Spinal cord (tissue), 10 donors: ENCODE data around the gene SLC19A2. TPM values are rescaled to one million over a fixed set of nuclear protein-coding genes. Genes with fewer than 3 reads are reported as not detected.

Experiments
- DNase-seq, 6 donors: peaks; one replicate each; pipeline versions ENCODE4 v3.0.0 to v3.0.0-alpha.2; 2013 to 2015; ENCODE audit warnings: low spot score in 6 of 6, low read depth in 4 of 6
- H3K27ac ChIP-seq: one replicate; pipeline ENCODE4 v1.5.1; 2013; ENCODE audit warnings: low read depth, low read length, control low read depth
- H3K27me3 ChIP-seq: one replicate; pipeline ENCODE4 v1.6.1; 2013; ENCODE audit warnings: low read length; ENCODE audit not compliant: control insufficient read depth, insufficient read depth
- H3K36me3 ChIP-seq: one replicate; pipeline ENCODE4 v1.6.1; 2013; ENCODE audit warnings: low read length; ENCODE audit not compliant: control insufficient read depth, insufficient read depth
- H3K4me1 ChIP-seq: one replicate; pipeline ENCODE4 v1.6.1; 2013; ENCODE audit warnings: low read length; ENCODE audit not compliant: control insufficient read depth, insufficient read depth
- H3K4me3 ChIP-seq: one replicate; pipeline ENCODE4 v1.5.1; 2013; ENCODE audit warnings: low read depth, low read length, control low read depth
- H3K9me3 ChIP-seq: one replicate; pipeline ENCODE4 v1.6.1; 2013; ENCODE audit warnings: low read length; ENCODE audit not compliant: control insufficient read depth, insufficient read depth
- WGBS: methylation state at CpG from one replicate; pipeline ENCODE4 v1.1.5; 2013; ENCODE audit warnings: missing lambda C conversion rate; ENCODE audit not compliant: insufficient coverage; 5-methylcytosine and 5-hydroxymethylcytosine counted together
- polyA plus RNA-seq, 2 donors: library from polyadenylated mRNA; unstranded; fragments of 120-200 nt; gene quantifications; one replicate each; pipeline ENCODE4 v1.2.1, GENCODE V29; 2013; ENCODE audit not compliant: insufficient read length in 2 of 2
- total RNA-seq, 2 donors: library from RNA; depleted of rRNA in 1 of 2; stranded (reverse); fragments of 120-200 nt in 1 of 2; fragments of >200 nt in 1 of 2; gene quantifications; one replicate each; pipeline versions ENCODE4 v1.2.3 to v1.2.4, GENCODE V29; 2013 to 2014
- donor health status: healthy.

Gene SLC19A2
- total and polyA plus RNA-seq, 4 donors = 9.5 to 18.8 (median 11.2) TPM

- no peak overlapping the region for H3K27ac ChIP-seq
- no peak for DNase-seq
- no peak overlapping the region for H3K4me3 ChIP-seq
- no peaks in the 10 kb centered on the region for H3K9me3 ChIP-seq
- no peaks in the 10 kb centered on the region for H3K36me3 ChIP-seq
- 100% methylated on average over 4 of the region's 5 CpGs for WGBS
- H3K4me1 ChIP-seq = peaks cover 6% of the 10 kb centered on the region
- H3K27me3 ChIP-seq = peaks cover 6% of the 10 kb centered on the region
Measured at GRCh38 chr1:169462385-169462784, 23.4 kb downstream of the SLC19A2 start.

- no CpG with 5 or more reads among the region's 4 CpGs for WGBS
- Histone ChIP-seq H3K27me3 (peaks cover 6% of the 10 kb centered on the region), H3K4me1 (peaks cover 6% of the 10 kb centered on the region), H3K4me3 (no peak overlapping the region), H3K36me3 (no peaks in the 10 kb centered on the region), H3K27ac (no peak overlapping the region), H3K9me3 (no peaks in the 10 kb centered on the region)
- DNase-seq = no peak
Measured at GRCh38 chr1:169461390-169462000, 24.2 kb downstream of the SLC19A2 start.

GRCh38 chr1:169460191-169460833 is 25.4 kb downstream of the SLC19A2 start:
- peaks cover 6% of the 10 kb centered on the region for H3K4me1 ChIP-seq
- peaks cover 6% of the 10 kb centered on the region for H3K27me3 ChIP-seq
- H3K9me3 ChIP-seq = no peaks in the 10 kb centered on the region
- H3K27ac ChIP-seq = no peak overlapping the region
- no peaks in the 10 kb centered on the region for H3K36me3 ChIP-seq
- WGBS = 8% methylated on average over 30 of the region's 35 CpGs
- H3K4me3 ChIP-seq = peak overlapping the region; percentile 26
- peak in 2 of 6 donors; percentile 4 to 17 for DNase-seq

GRCh38 chr1:169457443-169457842 is 28.3 kb downstream of the SLC19A2 start:
- no peak for DNase-seq
- H3K9me3 ChIP-seq = no peaks in the 10 kb centered on the region
- H3K27me3 ChIP-seq = peaks cover 6% of the 10 kb centered on the region
- no CpG with 5 or more reads among the region's 1 CpG for WGBS
- H3K4me1 ChIP-seq = peaks cover 6% of the 10 kb centered on the region
- no peak overlapping the region for H3K4me3 ChIP-seq
- no peak overlapping the region for H3K27ac ChIP-seq
- H3K36me3 ChIP-seq = no peaks in the 10 kb centered on the region

GRCh38 chr1:169456029-169456428 is 29.7 kb downstream of the SLC19A2 start:
- no peak for DNase-seq
- H3K27me3 ChIP-seq = peaks cover 6% of the 10 kb centered on the region
- WGBS = no CpG with 5 or more reads among the region's 2 CpGs
- H3K9me3 ChIP-seq = no peaks in the 10 kb centered on the region
- no peaks in the 10 kb centered on the region for H3K36me3 ChIP-seq
- H3K4me1 ChIP-seq = peaks cover 6% of the 10 kb centered on the region
- H3K27ac ChIP-seq = no peak overlapping the region
- no peak overlapping the region for H3K4me3 ChIP-seq

GRCh38 chr1:169452921-169453320 is 32.8 kb downstream of the SLC19A2 start:
- Histone ChIP-seq H3K4me1 (no peaks in the 10 kb centered on the region), H3K9me3 (no peaks in the 10 kb centered on the region), H3K27ac (no peak overlapping the region), H3K36me3 (no peaks in the 10 kb centered on the region), H3K4me3 (no peak overlapping the region), H3K27me3 (no peaks in the 10 kb centered on the region)
- no peak for DNase-seq
- no CpG with 5 or more reads among the region's 2 CpGs for WGBS

- no peak for DNase-seq
- no peaks in the 10 kb centered on the region for H3K36me3 ChIP-seq
- no peaks in the 10 kb centered on the region for H3K4me1 ChIP-seq
- WGBS = no CpG with 5 or more reads among the region's 1 CpG
- no peaks in the 10 kb centered on the region for H3K9me3 ChIP-seq
- H3K27me3 ChIP-seq = no peaks in the 10 kb centered on the region
- H3K4me3 ChIP-seq = no peak overlapping the region
- no peak overlapping the region for H3K27ac ChIP-seq
Measured at GRCh38 chr1:169451218-169451824, 34.4 kb downstream of the SLC19A2 start.

- H3K36me3 ChIP-seq = no peaks in the 10 kb centered on the region
Measured at GRCh38 chr1:169443923-169444322, 41.8 kb downstream of the SLC19A2 start.

GRCh38 chr1:169427081-169427641 is 58.6 kb downstream of the SLC19A2 start, which contains the start of gene CCDC181:
TSS of gene CCDC181 (minus strand) at chr1:169427474. CDS start at chr1:169424927, 2,547 bp downstream.
- Histone ChIP-seq H3K27me3 (no peaks in the 10 kb centered on the region), H3K27ac (peak within 1 kb of the TSS; percentile 67), H3K36me3 (no peaks in the 10 kb centered on the region), H3K9me3 (no peaks in the 10 kb centered on the region), H3K4me3 (peak within 1 kb of the TSS; percentile 92), H3K4me1 (no peaks in the 10 kb centered on the region)
- peak; percentile 80 to 99 (median 88) for DNase-seq
- WGBS = under 1% methylated on average over 24 of the region's 29 CpGs

More at GRCh38 chr1:169443923-169444322, 41.8 kb downstream of the SLC19A2 start:
- H3K27me3 ChIP-seq = no peaks in the 10 kb centered on the region
- no peak for DNase-seq
- peaks cover 2% of the 10 kb centered on the region for H3K9me3 ChIP-seq
- no peak overlapping the region for H3K4me3 ChIP-seq
- no peak overlapping the region for H3K27ac ChIP-seq
- H3K4me1 ChIP-seq = no peaks in the 10 kb centered on the region
- no CpG with 5 or more reads among the region's 3 CpGs for WGBS
